ENCODE data around the gene ANKRD40.
A peak's percentile ranks its signal among the peaks of the same experiment; 100 is the strongest.

Gene ANKRD40

DNA sequence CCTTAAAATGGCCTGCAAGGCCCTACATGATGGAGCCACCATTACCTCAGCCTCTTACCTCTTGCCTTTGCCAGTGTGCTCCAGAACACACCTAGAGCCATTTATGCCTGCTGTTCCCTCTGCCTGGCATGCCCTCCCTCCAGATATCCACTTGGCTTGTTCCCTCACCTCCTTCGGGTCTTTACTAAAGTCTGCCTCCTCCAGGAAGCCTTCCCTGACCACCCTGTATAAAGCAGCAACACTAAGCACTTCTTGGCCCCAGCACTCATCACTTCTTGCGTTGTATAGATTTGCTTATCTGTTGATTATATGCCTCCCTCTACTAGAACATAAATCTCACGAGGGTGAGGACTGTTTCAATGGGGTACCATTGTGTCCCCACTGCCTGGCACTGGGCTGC is 25.3 kb downstream of the ANKRD40 start:
- TF ChIP-seq, protein P1, sequence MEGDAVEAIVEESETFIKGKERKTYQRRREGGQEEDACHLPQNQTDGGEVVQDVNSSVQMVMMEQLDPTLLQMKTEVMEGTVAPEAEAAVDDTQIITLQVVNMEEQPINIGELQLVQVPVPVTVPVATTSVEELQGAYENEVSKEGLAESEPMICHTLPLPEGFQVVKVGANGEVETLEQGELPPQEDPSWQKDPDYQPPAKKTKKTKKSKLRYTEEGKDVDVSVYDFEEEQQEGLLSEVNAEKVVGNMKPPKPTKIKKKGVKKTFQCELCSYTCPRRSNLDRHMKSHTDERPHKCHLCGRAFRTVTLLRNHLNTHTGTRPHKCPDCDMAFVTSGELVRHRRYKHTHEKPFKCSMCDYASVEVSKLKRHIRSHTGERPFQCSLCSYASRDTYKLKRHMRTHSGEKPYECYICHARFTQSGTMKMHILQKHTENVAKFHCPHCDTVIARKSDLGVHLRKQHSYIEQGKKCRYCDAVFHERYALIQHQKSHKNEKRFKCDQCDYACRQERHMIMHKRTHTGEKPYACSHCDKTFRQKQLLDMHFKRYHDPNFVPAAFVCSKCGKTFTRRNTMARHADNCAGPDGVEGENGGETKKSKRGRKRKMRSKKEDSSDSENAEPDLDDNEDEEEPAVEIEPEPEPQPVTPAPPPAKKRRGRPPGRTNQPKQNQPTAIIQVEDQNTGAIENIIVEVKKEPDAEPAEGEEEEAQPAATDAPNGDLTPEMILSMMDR (IDR thresholded peaks at IDR 0.05): no peak

DNA sequence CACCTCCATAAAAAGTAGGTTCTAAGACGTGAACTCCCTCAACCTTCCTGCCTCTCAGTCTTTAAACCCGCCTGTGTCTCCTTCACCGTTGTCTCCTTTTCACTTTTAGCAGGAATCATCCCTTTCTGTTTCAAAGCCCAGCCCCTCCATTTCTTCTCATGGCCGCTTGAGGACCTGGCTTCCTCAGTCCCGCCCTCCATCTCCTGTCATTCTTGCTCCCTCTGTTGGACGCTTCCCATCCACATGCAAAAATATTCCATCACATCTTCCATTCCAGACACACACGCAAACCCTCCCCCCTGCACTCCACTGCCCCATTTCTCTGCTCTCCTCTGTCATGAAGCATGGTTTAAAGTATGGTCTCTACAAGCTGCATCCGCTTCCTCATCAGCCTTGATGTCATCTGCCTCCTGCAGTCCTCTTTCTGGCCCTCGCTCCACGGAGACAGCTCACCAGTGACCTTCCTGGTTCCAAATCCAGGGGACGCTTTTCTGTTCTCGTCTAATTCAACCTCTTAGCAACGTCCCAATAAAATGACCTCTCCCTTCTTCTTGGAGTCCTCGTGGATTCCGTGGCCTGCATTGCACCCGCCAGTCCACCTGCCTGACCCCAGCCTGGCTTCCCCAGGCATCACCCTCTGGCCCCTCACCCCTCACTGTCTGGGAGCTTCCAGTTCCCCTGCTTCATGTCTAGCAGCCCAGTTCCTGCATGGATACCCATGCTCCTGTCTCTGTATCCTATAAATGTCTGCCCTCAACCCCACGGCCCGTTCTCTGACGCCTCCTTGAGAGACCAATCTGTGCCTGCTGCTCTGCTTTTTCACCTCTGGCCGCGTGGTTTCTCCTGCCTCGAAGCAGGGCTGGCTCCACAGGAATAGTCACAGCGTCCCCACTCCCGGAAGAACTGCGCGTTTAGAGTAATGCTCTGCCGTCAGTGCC is 26.2 kb downstream of the ANKRD40 start:
- TF ChIP-seq, protein P1 (IDR thresholded peaks at IDR 0.05): peak; percentile 66

DNA sequence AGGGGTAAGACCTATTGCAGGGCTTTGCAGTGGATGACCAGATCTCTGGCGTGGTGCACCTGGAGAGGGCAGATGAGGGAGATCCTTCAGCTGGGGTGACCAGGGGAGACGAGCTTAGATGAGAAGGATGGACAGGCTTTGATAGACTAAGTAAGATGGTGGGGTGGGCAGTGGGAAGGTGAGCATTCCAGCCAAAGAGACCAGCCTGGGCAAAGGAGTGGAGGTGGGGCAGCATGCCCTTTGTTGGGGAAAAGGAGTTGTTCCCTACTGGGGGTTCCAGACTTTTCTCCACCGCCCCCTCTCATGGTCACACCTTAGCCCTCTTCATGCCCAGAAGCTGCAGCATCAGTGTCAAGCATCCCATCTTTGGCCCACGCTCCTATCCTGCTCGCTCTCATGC is 27.6 kb downstream of the ANKRD40 start:
- TF ChIP-seq, protein P1 (IDR thresholded peaks at IDR 0.05): no peak

DNA sequence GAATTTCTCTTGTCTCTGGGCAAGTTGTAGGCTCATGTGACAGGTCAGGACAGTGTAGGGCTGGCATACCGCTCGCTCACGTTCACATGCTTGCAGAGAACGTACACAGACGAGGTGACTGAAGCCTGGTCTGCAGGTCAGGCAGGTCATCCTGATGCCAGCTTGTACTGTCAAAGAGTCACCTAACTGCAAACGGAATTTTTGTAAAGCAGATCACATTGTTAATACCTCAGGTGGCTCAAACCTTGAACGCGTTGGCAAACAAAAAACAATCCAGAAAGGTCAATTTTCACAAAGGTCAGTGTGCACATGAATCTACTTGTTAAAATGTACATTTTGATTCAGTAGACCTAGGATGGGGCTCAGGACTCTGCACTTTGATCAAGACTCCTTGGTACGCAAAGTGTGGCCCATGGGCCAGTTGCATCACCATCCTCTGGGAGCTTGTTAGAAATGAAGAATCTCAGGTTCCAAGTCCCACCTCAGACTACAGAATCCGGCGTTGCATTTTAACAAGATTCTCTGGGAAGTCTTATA is 28.6 kb downstream of the ANKRD40 start:
- TF ChIP-seq, protein P1 (IDR thresholded peaks at IDR 0.05): no peak

DNA sequence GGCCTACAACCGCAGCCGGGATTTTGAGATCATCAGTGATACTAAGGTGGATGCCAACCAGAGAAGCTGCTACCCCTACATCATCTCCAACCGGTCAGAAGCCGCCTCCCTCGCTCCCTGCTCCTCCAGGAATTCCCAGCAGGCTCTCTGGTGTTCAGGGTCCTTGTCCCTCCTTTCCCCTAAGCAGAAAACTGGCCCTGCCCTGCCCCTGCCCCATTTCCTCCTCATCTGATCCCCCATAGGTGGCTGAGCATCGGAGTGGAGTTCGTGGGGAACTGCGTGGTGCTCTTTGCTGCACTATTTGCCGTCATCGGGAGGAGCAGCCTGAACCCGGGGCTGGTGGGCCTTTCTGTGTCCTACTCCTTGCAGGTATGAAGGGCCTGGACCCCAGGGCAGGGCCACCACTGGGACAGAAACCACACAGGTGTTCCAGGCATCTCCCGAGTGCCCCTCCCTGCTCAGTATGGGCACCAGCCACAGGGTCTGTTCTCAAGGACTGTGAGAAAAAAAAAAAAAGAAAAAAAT is 29.8 kb downstream of the ANKRD40 start:
- TF ChIP-seq, protein P1 (IDR thresholded peaks at IDR 0.05): no peak

DNA sequence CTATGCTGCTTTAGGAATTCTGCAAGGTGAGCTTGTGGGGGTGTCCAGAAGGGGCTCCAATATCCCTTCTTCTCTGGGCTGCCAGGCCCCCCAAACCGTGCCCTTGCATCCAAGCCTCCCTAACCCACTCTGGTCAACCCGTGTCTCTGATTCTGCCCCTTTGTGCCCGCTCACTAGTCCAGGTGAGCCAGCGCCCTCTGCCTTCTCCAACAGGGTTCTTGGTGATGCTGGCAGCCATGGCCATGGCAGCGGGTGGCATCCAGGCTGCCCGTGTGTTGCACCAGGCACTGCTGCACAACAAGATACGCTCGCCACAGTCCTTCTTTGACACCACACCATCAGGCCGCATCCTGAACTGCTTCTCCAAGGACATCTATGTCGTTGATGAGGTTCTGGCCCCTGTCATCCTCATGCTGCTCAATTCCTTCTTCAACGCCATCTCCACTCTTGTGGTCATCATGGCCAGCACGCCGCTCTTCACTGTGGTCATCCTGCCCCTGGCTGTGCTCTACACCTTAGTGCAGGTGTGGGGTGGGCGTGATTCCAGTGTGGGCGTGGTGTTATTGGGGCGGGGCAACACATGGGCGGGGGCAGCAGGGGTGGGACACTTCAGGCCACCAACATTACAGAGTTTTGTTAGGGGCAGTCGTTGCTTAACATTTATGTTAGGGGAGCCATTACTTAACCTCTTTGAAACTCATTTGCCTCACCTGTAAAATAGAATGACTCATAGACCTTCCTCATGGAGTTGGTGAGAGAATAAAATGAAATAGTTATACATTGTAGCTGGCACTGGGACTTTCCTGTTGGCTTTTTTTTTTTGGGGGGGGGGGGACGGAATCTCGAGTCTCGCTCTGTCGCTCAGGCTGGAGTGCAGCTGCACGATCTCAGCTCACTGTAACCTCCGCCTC is 31.4 kb downstream of the ANKRD40 start:
- TF ChIP-seq, protein P1 (IDR thresholded peaks at IDR 0.05): no peak

DNA sequence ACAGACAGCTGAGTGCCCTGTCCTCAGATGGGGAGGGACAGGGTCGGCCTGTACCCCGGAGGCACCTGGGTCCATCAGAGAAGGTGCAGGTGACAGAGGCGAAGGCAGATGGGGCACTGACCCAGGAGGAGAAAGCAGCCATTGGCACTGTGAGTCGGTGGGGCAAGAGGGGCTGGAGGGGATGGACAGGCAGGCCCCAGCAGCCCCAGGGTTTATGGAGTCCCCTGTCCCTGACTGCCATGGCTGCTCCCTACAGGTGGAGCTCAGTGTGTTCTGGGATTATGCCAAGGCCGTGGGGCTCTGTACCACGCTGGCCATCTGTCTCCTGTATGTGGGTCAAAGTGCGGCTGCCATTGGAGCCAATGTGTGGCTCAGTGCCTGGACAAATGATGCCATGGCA is 32.1 kb downstream of the ANKRD40 start:
- TF ChIP-seq, protein P1 (IDR thresholded peaks at IDR 0.05): no peak

Measured in LNCAP (cell line).